IMR-90 (cell line): ENCODE data around the gene FUT9. TPM values are rescaled to one million over a fixed set of nuclear protein-coding genes. Genes with fewer than 3 reads are reported as not detected.

Experiments
- ATAC-seq: fragments of 200-7000 bp; cut with Tn5 transposase; 2 replicates; pipeline ENCODE4 v1.9.1; 2020; ENCODE audit warnings: low read depth, mild to moderate bottlenecking, moderate library complexity
- BruUV-seq: library from RNA; stranded (reverse); fragments of 400-500 nt; replicated peaks from 2 replicates; lab custom pipeline; 2021; lab: Mats Ljungman, UMichigan
- CTCF ChIA-PET: fragments of 300-600 bp; formaldehyde crosslinking; extraction: SDS; loops from one replicate; lab custom pipeline; 2021; ENCODE audit warnings: antibody characterized with exemption; lab: Yijun Ruan, JAX
- POLR2A ChIA-PET: fragments of 300-600 bp; sonication (Branson Sonifier 250); formaldehyde crosslinking; loops from one replicate; lab custom pipeline; 2022; ENCODE audit warnings: antibody characterized with exemption; ENCODE audit not compliant: unreplicated experiment; lab: Charles Lee
- DNase-seq: peaks from one replicate; pipeline ENCODE4 v3.0.0; 2013
- H2AFZ ChIP-seq: replicated peaks from 2 replicates; pipeline ENCODE3; 2013; ENCODE audit warnings: low read length, mild to moderate bottlenecking; ENCODE audit not compliant: poor library complexity
- H2AK5ac ChIP-seq: 2 replicates; pipeline ENCODE4 v1.6.1; 2013; ENCODE audit warnings: low read depth, low read length, inconsistent platforms
- H2AK9ac ChIP-seq: replicated peaks from 2 replicates; pipeline ENCODE3; 2013; ENCODE audit warnings: mild to moderate bottlenecking, low read depth, low read length, moderate library complexity; ENCODE audit not compliant: poor library complexity
- H2BK120ac ChIP-seq: 2 replicates; pipeline ENCODE4 v1.6.1; 2013; ENCODE audit warnings: low read depth, low read length, inconsistent platforms
- H2BK15ac ChIP-seq: 3 replicates; pipeline ENCODE4 v1.6.1; 2013; ENCODE audit warnings: low read depth, low read length, inconsistent platforms
- H2BK20ac ChIP-seq: 2 replicates; pipeline ENCODE4 v1.6.1; 2013; ENCODE audit warnings: low read depth, mild to moderate bottlenecking, inconsistent platforms, low read length, moderate library complexity
- H2BK5ac ChIP-seq: 2 replicates; pipeline ENCODE4 v1.6.1; 2013; ENCODE audit warnings: mild to moderate bottlenecking, low read depth, low read length, inconsistent platforms; ENCODE audit not compliant: poor library complexity, severe bottlenecking
- H3K14ac ChIP-seq: replicated peaks from 2 replicates; pipeline ENCODE4 v1.6.1; 2013; ENCODE audit warnings: low read depth, low read length, inconsistent platforms
- H3K18ac ChIP-seq: 2 replicates; pipeline ENCODE4 v1.6.1; 2013; ENCODE audit warnings: low read depth, low read length, control low read depth
- H3K23ac ChIP-seq: 2 replicates; pipeline ENCODE4 v1.6.1; 2013; ENCODE audit warnings: low read depth, low read length, inconsistent platforms
- H3K27ac ChIP-seq: 2 replicates; pipeline ENCODE4 v1.5.1; 2013; ENCODE audit warnings: mild to moderate bottlenecking, control low read depth, low read length; ENCODE audit not compliant: insufficient read depth
- H3K27me3 ChIP-seq: 2 replicates; pipeline ENCODE4 v1.6.1; 2013; ENCODE audit warnings: low read length; ENCODE audit not compliant: control insufficient read depth, insufficient read depth
- H3K36me3 ChIP-seq: 2 replicates; pipeline ENCODE4 v1.6.1; 2013; ENCODE audit warnings: low read length, mixed read lengths; ENCODE audit not compliant: control insufficient read depth, insufficient read depth
- H3K4ac ChIP-seq: 2 replicates; pipeline ENCODE4 v1.6.1; 2013; ENCODE audit warnings: low read depth, low read length, inconsistent platforms
- H3K4me1 ChIP-seq: 2 replicates; pipeline ENCODE4 v1.6.1; 2013; ENCODE audit warnings: low read length, mixed read lengths; ENCODE audit not compliant: control insufficient read depth, insufficient read depth
- H3K4me2 ChIP-seq: 2 replicates; pipeline ENCODE4 v1.6.1; 2013; ENCODE audit warnings: low read depth, mild to moderate bottlenecking, control low read depth, low read length, moderate library complexity
- H3K4me3 ChIP-seq: 2 replicates; pipeline ENCODE4 v1.5.1; 2013; ENCODE audit warnings: low read depth, mild to moderate bottlenecking, control low read depth, low read length, moderate library complexity; ENCODE audit not compliant: insufficient read depth
- H3K56ac ChIP-seq: 2 replicates; pipeline ENCODE4 v1.6.1; 2013; ENCODE audit warnings: low read length, inconsistent platforms; ENCODE audit not compliant: insufficient read depth; ENCODE audit errors: extremely low read depth
- H3K79me1 ChIP-seq, 2 experiments: 2 replicates each; pipeline ENCODE4 v1.6.1; 2013; ENCODE audit warnings: low read length in 2 of 2, inconsistent platforms in 1 of 2, low read depth in 1 of 2
- H3K9ac ChIP-seq: 2 replicates; pipeline ENCODE4 v1.6.1; 2013; ENCODE audit warnings: low read depth, low read length, control low read depth
- H3K9me1 ChIP-seq: 2 replicates; pipeline ENCODE4 v1.6.1; 2013; ENCODE audit warnings: low read length, inconsistent platforms; ENCODE audit not compliant: insufficient read depth
- H3K9me3 ChIP-seq: 2 replicates; pipeline ENCODE4 v1.6.1; 2013; ENCODE audit warnings: low read length; ENCODE audit not compliant: control insufficient read depth, insufficient read depth
- H4K20me1 ChIP-seq: 2 replicates; pipeline ENCODE4 v1.6.1; 2013; ENCODE audit warnings: low read length, inconsistent platforms; ENCODE audit not compliant: insufficient read depth
- H4K5ac ChIP-seq: 2 replicates; pipeline ENCODE4 v1.6.1; 2013; ENCODE audit warnings: mild to moderate bottlenecking, low read depth, low read length, control low read depth
- H4K8ac ChIP-seq, 2 experiments: 2 replicates each; pipeline ENCODE4 v1.6.1; 2013; ENCODE audit warnings: low read depth in 2 of 2, low read length in 2 of 2, control low read depth in 1 of 2, inconsistent platforms in 1 of 2
- H4K91ac ChIP-seq: 2 replicates; pipeline ENCODE4 v1.6.1; 2013; ENCODE audit warnings: low read depth, low read length, inconsistent platforms; ENCODE audit not compliant: insufficient read depth
- BHLHE40 ChIP-seq: fragments of 150-350 bp; IDR thresholded peaks from 2 replicates; pipeline ENCODE4 v1.6.1; 2016; ENCODE audit warnings: mild to moderate bottlenecking, low read depth, low read length
- CEBPB ChIP-seq: IDR thresholded peaks from 2 replicates; pipeline ENCODE4 v1.6.1; 2012; ENCODE audit warnings: low read depth, low read length, improper control_type of control experiment
- CHD1 ChIP-seq: IDR thresholded peaks from 2 replicates; pipeline ENCODE4 v1.6.1; 2012; ENCODE audit warnings: low read depth, low read length, improper control_type of control experiment
- CTCF ChIP-seq: conservative IDR thresholded peaks from 2 replicates; pipeline ENCODE4 v1.5.1; 2012; ENCODE audit warnings: mild to moderate bottlenecking, low read depth, low read length, improper control_type of control experiment
- ELK1 ChIP-seq: fragments of 150-350 bp; IDR thresholded peaks from 2 replicates; pipeline ENCODE4 v1.6.1; 2016; ENCODE audit warnings: low read depth, mild to moderate bottlenecking, low read length, moderate library complexity, borderline replicate concordance
- FOS ChIP-seq: fragments of 150-350 bp; IDR thresholded peaks from 2 replicates; pipeline ENCODE4 v1.6.1; 2016; ENCODE audit warnings: low read depth, low read length
- MAFK ChIP-seq: IDR thresholded peaks from 2 replicates; pipeline ENCODE4 v1.6.1; 2012; ENCODE audit warnings: low read depth, low read length, improper control_type of control experiment
- MAZ ChIP-seq: IDR thresholded peaks from 2 replicates; pipeline ENCODE4 v1.6.1; 2012; ENCODE audit warnings: low read depth, mild to moderate bottlenecking, low read length, improper control_type of control experiment, moderate library complexity, borderline replicate concordance
- MXI1 ChIP-seq: IDR thresholded peaks from 2 replicates; pipeline ENCODE4 v1.6.1; 2012; ENCODE audit warnings: low read depth, mild to moderate bottlenecking, low read length, moderate library complexity, borderline replicate concordance
- NFE2L2 ChIP-seq: fragments of 150-350 bp; IDR thresholded peaks from 2 replicates; pipeline ENCODE4 v1.6.1; 2016; ENCODE audit warnings: low read depth, mild to moderate bottlenecking, low read length
- POLR2A ChIP-seq: IDR thresholded peaks from 2 replicates; pipeline ENCODE4 v1.6.1; 2012; ENCODE audit warnings: mild to moderate bottlenecking, low read depth, low read length
- RAD21 ChIP-seq: IDR thresholded peaks from 2 replicates; pipeline ENCODE4 v1.6.1; 2012; ENCODE audit warnings: low read length, improper control_type of control experiment
- RCOR1 ChIP-seq: IDR thresholded peaks from 2 replicates; pipeline ENCODE4 v1.6.1; 2012; ENCODE audit warnings: mild to moderate bottlenecking, low read length, improper control_type of control experiment; ENCODE audit not compliant: insufficient replicate concordance
- RFX5 ChIP-seq: IDR thresholded peaks from 2 replicates; pipeline ENCODE4 v1.8.0; 2012; ENCODE audit warnings: low read depth, mild to moderate bottlenecking, low read length, moderate library complexity
- SMC3 ChIP-seq: fragments of 150-350 bp; IDR thresholded peaks from 2 replicates; pipeline ENCODE4 v1.6.1; 2016; ENCODE audit warnings: low read depth, mild to moderate bottlenecking, antibody characterized with exemption, low read length, moderate library complexity
- USF2 ChIP-seq: fragments of 150-350 bp; IDR thresholded peaks from 2 replicates; pipeline ENCODE4 v1.6.1; 2017; ENCODE audit warnings: mild to moderate bottlenecking, antibody characterized with exemption, low read length, low read depth
- WGBS, 2 experiments: methylation state at CpG; one replicate each; pipeline versions ENCODE4 v1.1.5 to v1.1.7; 2013; ENCODE audit warnings: missing lambda C conversion rate in 2 of 2; ENCODE audit not compliant: insufficient read length in 1 of 2; ENCODE audit errors: extremely low coverage in 2 of 2; 5-methylcytosine and 5-hydroxymethylcytosine counted together
- dilution Hi-C: fragments of 300-500 bp; cut with HindIII; formaldehyde crosslinking; loops from one replicate; pipeline ENCODE4 v1.14.3; 2018; ENCODE audit warnings: low sequenced_read_pairs; ENCODE audit not compliant: unreplicated experiment
- in situ Hi-C: fragments of 300-500 bp; cut with MboI; formaldehyde crosslinking; loops from 3 replicates; pipeline ENCODE4 v1.14.3; 2019; ENCODE audit warnings: low sequenced_read_pairs, inconsistent platforms, mixed read lengths
- intact Hi-C: fragments of 100-400 bp; cut with micrococcal nuclease; formaldehyde crosslinking; loops from 2 replicates; pipeline ENCODE4 v1.10.0; 2022
- polyA plus RNA-seq, 3 experiments: library from polyadenylated mRNA; depleted of rRNA; stranded (reverse); fragments of >200 nt; gene quantifications; 2 replicates each; pipeline ENCODE4 v1.2.3, GENCODE V29; 2012; ENCODE audit warnings: low replicate concordance in 1 of 3
- total RNA-seq: library from RNA; depleted of rRNA; stranded (reverse); fragments of >200 nt; gene quantifications from 2 replicates; pipeline ENCODE4 v1.2.3, GENCODE V29; 2012

The FUT9 gene
- total and polyA plus RNA-seq, 2 of the 4 experiments (the other 2 are of a cell fraction), result under 0.01 TPM; not detected in 1

GRCh38 chr6:96013531-96013930, 2.2 kb upstream of the FUT9 start:
- no peak overlapping the region for H3K27ac ChIP-seq
- H3K9me1 ChIP-seq, result no peaks in the 10 kb centered on the region
- WGBS, 2 experiments, result no CpG with 5 or more reads among the region's 3 CpGs
- no peaks in the 10 kb centered on the region for H3K36me3 ChIP-seq
- no peak overlapping the region for H3K56ac ChIP-seq
- H2BK15ac ChIP-seq, result no peak overlapping the region
- ATAC-seq, result no peak
- H3K27me3 ChIP-seq, result no peaks in the 10 kb centered on the region
- H3K4me2 ChIP-seq, result no peak overlapping the region
- H4K91ac ChIP-seq, result no peak overlapping the region
- no peak overlapping the region for H2BK20ac ChIP-seq
- dilution Hi-C loops, result no loop called here
- H2AFZ ChIP-seq, result no peak overlapping the region
- no peak overlapping the region for H2BK5ac ChIP-seq
- H3K4me3 ChIP-seq, result no peak overlapping the region
- DNase-seq, result no peak
- H2AK9ac ChIP-seq, result no peak overlapping the region
- no TSS peak for BruUV-seq
- intact Hi-C loops, result no loop called here
- no peaks in the 10 kb centered on the region for H3K4me1 ChIP-seq
- H4K8ac ChIP-seq, result no peak overlapping the region
- no peaks in the 10 kb centered on the region for H4K20me1 ChIP-seq
- H3K14ac ChIP-seq, result no peak overlapping the region
- H2AK5ac ChIP-seq, result no peak overlapping the region
- no peaks in the 10 kb centered on the region for H3K79me1 ChIP-seq
- no peak overlapping the region for H3K4ac ChIP-seq
- in situ Hi-C loops, result no loop called here
- no peak overlapping the region for H3K23ac ChIP-seq
- no peak overlapping the region for H3K9ac ChIP-seq
- no peak overlapping the region for H2BK120ac ChIP-seq
- ChIA-PET POLR2A (no interaction called here), CTCF (interaction anchor here (0.7 kb wide), 1 partner anchor 722 kb away, joined by 3 read pairs; no protein-coding TSS in a partner anchor)
- TF ChIP-seq RAD21, result no peak
- TF ChIP-seq RCOR1, result no peak
- no peak for TF ChIP-seq BHLHE40
- no peak for TF ChIP-seq USF2
- no peak for TF ChIP-seq NFE2L2
- TF ChIP-seq CTCF, result no peak
- TF ChIP-seq MXI1, result no peak
- TF ChIP-seq POLR2A, result no peak
- no peak for TF ChIP-seq SMC3
- TF ChIP-seq CEBPB, result no peak
- TF ChIP-seq FOS, result no peak
- no peak for TF ChIP-seq MAFK
- no peak for TF ChIP-seq CHD1
- TF ChIP-seq ELK1, result no peak
- TF ChIP-seq MAZ, result no peak
- TF ChIP-seq RFX5, result no peak
- H3K9me3 ChIP-seq, result peaks cover 11% of the 10 kb centered on the region
- H3K18ac ChIP-seq, result no peak overlapping the region
- no peak overlapping the region for H4K5ac ChIP-seq
